A172 (cell line): ENCODE measurements around the gene TRIM67. TPM values are rescaled to one million over a fixed set of nuclear protein-coding genes. Genes with fewer than 3 reads are reported as not detected.
A peak's percentile ranks its signal among the peaks of the same experiment; 100 is the strongest.
"Not testable (repeated sequence)": the region's sequence is repeated elsewhere in the genome, so short reads cannot be mapped to it uniquely, and the experiment has no call there.

Experiments used
- DNase-seq: peaks from one replicate; pipeline ENCODE4 v3.0.0-alpha.2; 2015; ENCODE audit warnings: low spot score
- total RNA-seq: library from RNA; depleted of rRNA; stranded (reverse); fragments of >200 nt; shearing (Covaris generic); gene quantifications from 2 replicates; pipeline ENCODE4 v1.2.3, GENCODE V29; 2014; rRNA removed

Gene TRIM67
- total RNA-seq, result 0.02 and 0.05 TPM in 2 replicates

DNA sequence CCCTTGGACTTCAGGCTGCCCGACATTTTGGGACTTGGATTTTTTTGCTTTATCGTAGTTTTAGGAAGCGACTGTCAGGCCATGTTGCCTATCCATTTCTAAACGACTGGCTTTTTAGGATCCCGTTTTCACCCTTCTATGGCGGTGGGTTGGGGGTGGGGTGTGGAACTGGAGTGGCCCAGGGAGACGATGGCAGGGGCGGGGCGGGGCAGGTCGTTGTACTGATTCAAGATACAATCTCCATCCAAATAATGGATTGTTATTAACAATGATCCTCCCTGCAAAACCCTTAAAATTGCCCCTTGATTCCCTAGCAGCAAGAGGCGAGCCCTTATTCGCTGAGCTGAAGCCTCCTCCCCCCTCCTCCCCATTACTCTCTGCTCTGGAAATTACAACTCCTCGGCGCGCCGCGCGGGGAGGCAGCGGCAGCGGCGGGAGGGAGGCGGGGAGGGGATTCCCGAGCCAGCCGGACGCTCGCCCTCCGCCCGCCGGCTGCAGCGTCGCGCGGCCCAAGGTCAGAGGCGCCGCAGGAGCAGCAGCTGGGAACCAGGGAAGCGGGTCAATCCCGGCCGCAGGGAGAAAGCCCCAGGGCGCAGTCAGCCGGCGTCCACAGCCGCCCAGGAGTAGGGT is at the start of gene TRIM67:
Gene TRIM67 (plus strand): TSS at position 392 of the 630 bp plus-strand sequence. CDS start 912 bp downstream, outside the sequence.
- DNase-seq, result no peak

GRCh38 chr1:231116738-231117137 is 45.1 kb upstream of the TRIM67 start:
- no peak for DNase-seq

GRCh38 chr1:231118704-231119453 is 43.0 kb upstream of the TRIM67 start:
- DNase-seq, result no peak

DNA sequence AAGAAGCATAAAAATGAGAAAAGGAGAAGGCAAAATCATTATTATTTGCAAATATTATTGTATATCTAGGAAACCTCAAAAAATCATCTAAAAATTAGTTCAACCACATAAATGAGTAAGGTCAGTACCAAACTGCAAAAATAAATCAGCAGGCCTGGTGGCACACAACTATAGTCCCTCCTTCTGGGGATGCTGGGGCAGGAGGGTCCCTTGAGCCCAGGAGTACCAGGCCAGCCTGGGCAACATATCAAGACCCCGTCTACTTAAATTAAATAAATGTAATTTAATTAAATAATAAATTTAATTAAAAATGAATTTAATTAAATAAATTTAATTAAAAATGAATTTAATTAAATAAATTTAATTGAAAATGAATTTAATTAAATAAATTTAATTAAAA is 40.3 kb upstream of the TRIM67 start:
- no peak for DNase-seq

- DNase-seq, result no peak
These were observed 39.7 kb upstream of the TRIM67 start for GRCh38 chr1:231122143-231122542.

- no peak for DNase-seq
These were observed 37.1 kb upstream of the TRIM67 start for GRCh38 chr1:231124746-231125145.

DNA sequence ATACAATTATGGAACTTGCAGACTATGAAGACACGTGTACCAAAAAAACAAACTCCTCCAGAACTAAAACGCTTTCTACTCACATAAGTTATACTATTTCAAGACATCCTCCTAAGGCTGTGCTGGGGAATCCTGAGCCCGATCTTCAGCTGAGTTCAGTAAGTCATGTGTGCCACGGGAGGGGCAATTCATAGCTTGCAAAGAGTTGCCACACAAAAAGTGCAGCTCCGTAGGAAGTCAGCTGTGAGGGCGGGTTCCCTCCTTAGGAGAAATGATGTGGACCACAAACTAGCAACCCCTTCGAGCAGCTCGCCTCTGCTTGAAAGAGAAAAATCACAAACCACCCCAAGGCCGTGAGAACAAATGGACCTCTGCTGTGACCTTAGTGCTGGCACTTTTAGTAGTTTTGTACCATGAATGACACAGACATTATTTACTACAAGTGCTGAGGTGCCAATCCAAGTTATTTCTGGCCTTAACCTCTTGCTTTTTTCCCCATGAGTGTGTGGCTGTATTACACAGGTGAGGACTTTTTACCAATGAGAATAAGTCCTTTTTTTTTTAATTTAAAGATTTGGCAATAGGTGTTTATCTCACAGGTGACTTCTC is 35.8 kb upstream of the TRIM67 start:
- no peak for DNase-seq

DNA sequence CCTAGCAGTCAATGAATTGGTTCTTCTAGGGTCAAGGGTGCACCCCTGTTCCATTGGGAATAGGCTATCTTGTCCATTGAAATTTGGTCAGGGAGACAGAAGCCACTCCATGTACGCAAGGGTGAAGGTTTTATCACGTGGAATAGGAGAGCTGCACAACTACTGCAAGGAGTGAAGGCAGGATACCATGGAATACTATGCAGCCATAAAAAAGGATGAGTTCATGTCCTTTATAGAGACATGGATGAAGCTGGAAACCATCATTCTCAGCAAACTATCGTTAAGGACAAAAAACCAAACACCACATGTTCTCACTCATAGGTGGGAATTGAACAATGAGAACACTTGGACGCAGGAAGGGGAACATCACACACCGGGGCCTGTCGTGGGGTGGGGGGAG is 34.8 kb upstream of the TRIM67 start:
- not testable (repeated sequence) for DNase-seq

DNA sequence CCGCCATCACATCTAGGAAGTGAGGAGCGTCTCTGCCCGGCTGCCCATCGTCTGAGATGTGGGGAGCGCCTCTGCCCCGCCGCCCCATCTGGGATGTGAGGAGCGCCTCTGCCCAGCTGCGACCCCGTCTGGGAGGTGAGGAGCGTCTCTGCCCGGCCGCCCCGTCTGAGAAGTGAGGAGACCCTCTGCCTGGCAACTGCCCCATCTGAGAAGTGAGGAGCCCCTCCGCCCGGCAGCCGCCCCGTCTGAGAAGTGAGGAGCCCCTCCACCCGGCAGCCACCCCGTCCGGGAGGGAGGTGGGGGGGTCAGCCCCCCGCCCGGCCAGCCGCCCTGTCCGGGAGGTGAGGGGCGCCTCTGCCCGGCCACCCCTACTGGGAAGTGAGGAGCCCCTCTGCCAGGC is 33.4 kb upstream of the TRIM67 start:
- not testable (repeated sequence) for DNase-seq

- no peak for DNase-seq
These were observed 31.3 kb upstream of the TRIM67 start for GRCh38 chr1:231130544-231130943.

- not testable (repeated sequence) for DNase-seq
These were observed 29.3 kb upstream of the TRIM67 start for GRCh38 chr1:231132591-231132990.

GRCh38 chr1:231134624-231135023 is 27.2 kb upstream of the TRIM67 start:
- DNase-seq, result no peak

GRCh38 chr1:231138236-231138635 is 23.6 kb upstream of the TRIM67 start:
- DNase-seq, result no peak

GRCh38 chr1:231139125-231139649 is 22.7 kb upstream of the TRIM67 start:
- peak; percentile 80 for DNase-seq

DNA sequence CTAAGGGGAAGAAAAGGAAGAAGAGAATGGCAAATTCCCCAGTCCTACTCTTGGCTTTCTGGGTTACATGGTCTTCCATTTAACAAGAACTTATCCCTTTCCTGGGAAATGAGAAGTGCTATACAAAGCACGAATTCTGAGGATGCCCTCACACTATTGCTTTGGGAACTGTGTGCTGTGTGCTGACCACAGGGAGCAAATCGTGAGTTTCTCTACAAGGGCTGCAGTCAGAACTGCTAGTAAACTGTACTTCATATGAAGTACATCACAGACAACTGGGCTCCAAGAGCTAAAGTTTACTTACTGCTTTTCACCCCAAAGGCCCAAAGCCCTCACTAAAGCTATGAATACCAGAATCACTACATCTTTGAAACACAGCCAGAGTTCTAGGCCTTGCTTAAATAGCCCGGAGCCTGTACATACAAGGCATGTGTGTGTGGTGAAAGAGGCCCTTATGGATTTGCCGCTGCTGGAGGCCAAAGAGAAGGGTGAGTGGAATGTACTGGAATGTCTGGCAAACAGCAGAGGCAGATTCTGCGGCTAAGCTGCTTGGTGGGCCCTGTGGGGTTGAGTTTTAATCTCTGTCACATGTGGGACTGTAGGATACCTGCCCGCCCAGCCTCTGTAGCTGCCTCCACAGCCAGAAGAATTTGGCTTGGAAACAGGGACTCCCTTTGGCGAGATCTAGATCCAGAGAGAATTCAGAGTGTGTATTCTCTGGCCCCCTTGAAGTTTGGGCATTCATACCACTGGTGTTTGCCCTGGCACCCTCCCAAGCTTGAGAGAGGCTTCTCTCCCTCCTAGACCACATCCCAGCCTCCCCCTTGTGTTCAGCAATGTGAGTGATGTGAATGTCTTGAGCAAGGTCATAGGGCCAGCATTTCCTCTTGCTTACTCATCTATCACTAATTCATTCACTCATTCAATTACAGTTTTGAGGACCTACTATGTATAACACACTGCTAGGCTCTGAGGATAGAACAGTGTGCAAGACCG is 21.9 kb upstream of the TRIM67 start:
- peak; percentile 45 for DNase-seq

- DNase-seq, result no peak
These were observed 17.3 kb upstream of the TRIM67 start for GRCh38 chr1:231144416-231145193.

DNA sequence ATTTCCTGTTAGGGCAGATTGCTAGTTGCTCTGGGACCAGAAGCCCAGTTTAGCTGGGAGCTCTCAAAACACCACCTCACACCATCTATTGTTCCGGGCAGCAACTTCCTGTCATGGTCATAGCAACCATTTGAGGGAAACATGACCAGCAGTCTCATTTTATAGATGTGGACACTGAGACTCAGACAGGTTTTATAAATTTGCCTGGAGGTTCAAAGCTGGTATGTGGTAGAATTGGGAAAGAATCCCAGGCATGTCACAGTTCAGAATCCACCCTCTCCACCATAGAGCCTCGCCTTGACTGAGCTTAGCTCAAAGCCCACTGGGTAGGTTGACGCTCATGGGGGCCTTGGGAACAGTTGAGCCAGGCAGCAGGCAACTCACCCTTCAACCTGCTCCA is 14.0 kb upstream of the TRIM67 start:
- no peak for DNase-seq

DNA sequence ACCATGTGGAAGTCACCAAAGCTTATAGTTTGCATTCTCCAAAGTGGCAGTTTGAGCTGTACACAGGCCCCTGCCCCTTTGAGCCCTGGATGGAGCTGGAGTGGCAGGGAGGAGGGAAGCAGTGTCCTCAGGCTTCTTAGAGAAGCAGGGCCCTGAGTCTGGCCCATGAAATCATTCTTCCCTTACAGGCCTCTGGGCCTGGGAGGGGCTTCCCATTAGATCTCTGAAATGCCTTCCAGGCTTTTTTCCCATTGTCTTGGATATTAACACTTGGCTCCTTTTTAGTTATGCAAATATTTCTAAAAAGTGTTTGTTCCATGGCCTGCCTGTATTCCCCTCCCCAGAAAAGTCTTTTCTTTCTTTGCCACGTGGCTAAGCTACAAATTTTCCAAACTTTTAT is 10.0 kb upstream of the TRIM67 start:
- DNase-seq, result no peak

DNA sequence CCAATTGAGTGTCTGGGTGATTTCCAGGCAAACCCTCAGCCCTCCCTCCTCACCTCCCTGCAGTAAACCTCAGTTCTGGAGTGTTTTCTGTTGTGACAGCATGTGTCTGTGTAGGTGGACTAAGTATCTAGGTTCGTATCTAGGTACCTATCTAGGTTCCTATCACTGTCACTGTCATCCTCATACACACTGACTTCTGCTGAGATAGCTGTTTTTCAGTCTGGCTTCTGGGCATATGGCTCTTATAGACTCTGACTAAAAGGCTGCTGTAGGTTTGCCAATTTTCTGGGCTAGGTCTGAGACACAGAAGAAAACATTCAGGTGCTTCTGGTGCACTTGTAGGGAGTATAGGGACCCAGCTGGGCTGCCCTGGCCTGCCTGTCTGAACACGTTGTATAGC is 8.1 kb upstream of the TRIM67 start:
- no peak for DNase-seq

- no peak for DNase-seq
These were observed 6.0 kb upstream of the TRIM67 start for GRCh38 chr1:231155808-231156207.

GRCh38 chr1:231157311-231157710 is 4.5 kb upstream of the TRIM67 start:
- DNase-seq, result no peak
